ENCODE data around the gene ZBTB5.

GRCh38 chr9:37437621-37438020 is 27.6 kb downstream of the ZBTB5 start:
- TF ChIP-seq SUZ12 (IDR thresholded peaks at IDR 0.05; ENCODE audit: extremely low read depth, insufficient read depth, insufficient read length) (no peak), YY1 (IDR thresholded peaks at IDR 0.05; ENCODE audit: insufficient read depth, insufficient read length) (no peak)
